Renal pelvis (tissue), 12 donors: ENCODE results near the gene ABHD8. TPM values are rescaled to one million over a fixed set of nuclear protein-coding genes. Genes with fewer than 3 reads are reported as not detected.
A peak's percentile ranks its signal among the peaks of the same experiment; 100 is the strongest.

Experiments
- DNase-seq: peaks from one replicate; pipeline ENCODE4 v3.0.0-alpha.2; 2013
- long read RNA-seq, 16 experiments: transcript quantifications; one replicate each; lab custom pipeline, GENCODE V29; 2026
- polyA plus RNA-seq, 3 donors: library from polyadenylated mRNA; unstranded; fragments of 120-200 nt; gene quantifications; one replicate each; pipeline ENCODE4 v1.2.1, GENCODE V29; 2013; ENCODE audit not compliant: insufficient read length in 3 of 3

Gene ABHD8, protein sequence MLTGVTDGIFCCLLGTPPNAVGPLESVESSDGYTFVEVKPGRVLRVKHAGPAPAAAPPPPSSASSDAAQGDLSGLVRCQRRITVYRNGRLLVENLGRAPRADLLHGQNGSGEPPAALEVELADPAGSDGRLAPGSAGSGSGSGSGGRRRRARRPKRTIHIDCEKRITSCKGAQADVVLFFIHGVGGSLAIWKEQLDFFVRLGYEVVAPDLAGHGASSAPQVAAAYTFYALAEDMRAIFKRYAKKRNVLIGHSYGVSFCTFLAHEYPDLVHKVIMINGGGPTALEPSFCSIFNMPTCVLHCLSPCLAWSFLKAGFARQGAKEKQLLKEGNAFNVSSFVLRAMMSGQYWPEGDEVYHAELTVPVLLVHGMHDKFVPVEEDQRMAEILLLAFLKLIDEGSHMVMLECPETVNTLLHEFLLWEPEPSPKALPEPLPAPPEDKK
- polyA plus RNA-seq, result 10 to 100 TPM in 2 of 3 donors, 1 to 10 TPM in 1; 9.7 to 13.5 (median 12.3) TPM
- long read RNA-seq, donor 1, partial matches to known transcripts, result 174 of 186 reads
- long read RNA-seq, donor 1, other reads (novel, unspliced or antisense), result 8 of 186 reads
- long read RNA-seq, donor 2, transcript ABHD8-201 (5 exons, 2,090 nt), result major isoform, 9 of 161 reads
- long read RNA-seq, donor 2, partial matches to known transcripts, result 147 of 161 reads
- long read RNA-seq, donor 2, other reads (novel, unspliced or antisense), result 5 of 161 reads
- long read RNA-seq, donor 3, transcript ABHD8-201 (5 exons, 2,090 nt), result major isoform, 6 of 106 reads
- long read RNA-seq, donor 3, partial matches to known transcripts, result 100 of 106 reads
- long read RNA-seq, donor 3, other reads (novel, unspliced or antisense), result 0 of 106 reads
- long read RNA-seq, donor 4, transcript ABHD8-201 (5 exons, 2,090 nt), result major isoform, 6 of 66 reads
- long read RNA-seq, donor 4, partial matches to known transcripts, result 6 of 66 reads
- long read RNA-seq, donor 4, other reads (novel, unspliced or antisense), result 54 of 66 reads
- long read RNA-seq, donor 5, transcript ABHD8-201 (5 exons, 2,090 nt), result major isoform, 7 of 71 reads
- long read RNA-seq, donor 5, partial matches to known transcripts, result 0 of 71 reads
- long read RNA-seq, donor 5, other reads (novel, unspliced or antisense), result 64 of 71 reads
- long read RNA-seq, donor 6, partial matches to known transcripts, result 177 of 188 reads
- long read RNA-seq, donor 6, other reads (novel, unspliced or antisense), result 8 of 188 reads
- long read RNA-seq, donor 7, transcript ABHD8-201 (5 exons, 2,090 nt), result major isoform, 7 of 98 reads
- long read RNA-seq, donor 7, partial matches to known transcripts, result 91 of 98 reads
- long read RNA-seq, donor 7, other reads (novel, unspliced or antisense), result 0 of 98 reads
- long read RNA-seq, donor 8, partial matches to known transcripts, result 0 of 32 reads
- long read RNA-seq, donor 8, other reads (novel, unspliced or antisense), result 28 of 32 reads
- long read RNA-seq, donor 9, transcript ABHD8-201 (5 exons, 2,090 nt), result major isoform, 10 of 298 reads
- long read RNA-seq, donor 9, partial matches to known transcripts, result 288 of 298 reads
- long read RNA-seq, donor 9, other reads (novel, unspliced or antisense), result 0 of 298 reads
- long read RNA-seq, donor 10, partial matches to known transcripts, result 0 of 4 reads
- long read RNA-seq, donor 10, other reads (novel, unspliced or antisense), result 0 of 4 reads
- long read RNA-seq, donor 11, transcript ABHD8-201 (5 exons, 2,090 nt), result major isoform, 7 of 7 reads
- long read RNA-seq, donor 11, partial matches to known transcripts, result 0 of 7 reads
- long read RNA-seq, donor 11, other reads (novel, unspliced or antisense), result 0 of 7 reads
- long read RNA-seq, donor 12, transcript ABHD8-201 (5 exons, 2,090 nt), result major isoform, 8 of 130 reads
- long read RNA-seq, donor 12, partial matches to known transcripts, result 114 of 130 reads
- long read RNA-seq, donor 12, other reads (novel, unspliced or antisense), result 8 of 130 reads
- long read RNA-seq, donor 13, partial matches to known transcripts, result 265 of 268 reads
- long read RNA-seq, donor 13, other reads (novel, unspliced or antisense), result 0 of 268 reads
- long read RNA-seq, donor 14, result 0 reads
- long read RNA-seq, donor 15, result 0 reads
- long read RNA-seq, donor 16, transcript ABHD8-201 (5 exons, 2,090 nt), result major isoform, 9 of 235 reads
- long read RNA-seq, donor 16, partial matches to known transcripts, result 221 of 235 reads
- long read RNA-seq, donor 16, other reads (novel, unspliced or antisense), result 5 of 235 reads

DNA sequence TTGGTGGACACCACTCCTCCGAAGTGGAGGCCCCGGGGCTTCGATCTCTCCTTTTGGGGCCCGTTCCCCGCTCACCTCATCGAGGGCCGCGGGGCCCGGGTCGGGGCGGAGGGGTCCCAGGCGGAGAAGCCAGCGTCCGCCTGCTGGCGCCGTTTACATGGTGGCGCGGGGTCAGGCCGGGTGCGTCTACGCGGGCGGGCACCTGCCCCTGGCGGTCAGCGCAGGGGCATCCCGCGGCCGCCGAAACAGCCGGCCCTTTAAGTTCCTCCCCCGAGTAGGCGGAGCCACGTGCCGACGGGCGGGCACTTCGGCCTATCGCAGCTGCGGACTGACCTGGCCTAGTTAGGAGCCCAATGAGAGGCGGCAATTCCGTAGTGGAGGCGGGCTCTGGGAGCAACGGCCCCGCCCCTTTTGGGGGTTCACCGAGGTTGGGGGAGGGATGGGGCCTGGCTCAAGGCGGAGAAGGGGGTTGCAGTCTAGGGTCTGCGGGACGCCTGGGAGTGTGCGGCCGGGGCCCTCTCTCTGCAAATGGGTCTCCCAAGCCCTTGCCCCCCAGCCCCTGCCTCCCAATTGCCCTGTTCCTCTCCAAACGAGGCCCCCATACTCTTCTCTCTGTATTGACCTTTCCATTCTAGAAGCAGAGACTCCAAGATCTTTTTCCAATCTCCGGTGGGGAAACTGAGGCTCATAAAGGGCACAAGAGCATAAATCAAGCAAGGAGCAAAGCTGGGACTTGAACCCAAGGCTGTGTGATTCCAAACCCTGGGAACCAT lies at the start of gene ABHD8:
TSS of gene ABHD8 (minus strand) at position 259 of the 773 bp plus-strand sequence. CDS start 1,809 bp downstream, outside the sequence.
- peak; percentile 95 for DNase-seq

DNA sequence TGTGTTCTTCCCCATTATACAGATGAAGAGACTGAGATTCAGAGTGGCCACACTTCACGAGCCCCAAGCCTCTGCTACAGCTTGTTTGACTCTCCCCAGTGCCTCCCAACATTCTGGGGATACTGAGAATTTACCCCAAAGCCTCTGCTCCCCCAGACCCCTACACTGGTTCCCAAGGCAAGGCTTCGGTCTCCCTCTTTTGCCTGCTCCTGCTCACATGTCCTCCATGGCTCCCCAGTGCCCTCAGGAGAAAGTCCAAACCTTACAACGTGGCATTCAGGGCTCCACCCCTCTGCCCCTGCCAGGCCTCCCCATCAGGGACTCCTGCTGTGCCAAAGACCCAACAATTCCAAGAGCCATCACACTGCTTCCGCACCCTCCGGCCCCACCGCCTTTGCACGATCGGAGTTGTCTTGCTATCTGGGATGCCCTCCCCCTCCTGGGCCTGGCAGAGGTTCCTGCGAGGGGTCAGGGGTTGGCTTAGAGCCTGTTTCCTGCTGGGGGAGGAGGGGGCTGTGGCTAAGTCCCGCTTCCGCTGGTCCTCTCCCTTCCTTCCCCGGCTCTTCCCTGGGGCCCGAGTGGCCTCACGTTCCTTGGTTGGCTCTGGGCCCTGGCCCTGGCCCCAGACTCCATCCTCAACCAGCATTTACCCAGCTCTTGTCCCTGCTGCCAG lies 49.5 kb upstream of the ABHD8 start:
- no peak for DNase-seq

GRCh38 chr19:17351815-17352435 lies 48.7 kb upstream of the ABHD8 start:
- DNase-seq, result no peak

- DNase-seq, result peak; percentile 71
Observed at GRCh38 chr19:17348700-17349099, 45.5 kb upstream of the ABHD8 start.

DNA sequence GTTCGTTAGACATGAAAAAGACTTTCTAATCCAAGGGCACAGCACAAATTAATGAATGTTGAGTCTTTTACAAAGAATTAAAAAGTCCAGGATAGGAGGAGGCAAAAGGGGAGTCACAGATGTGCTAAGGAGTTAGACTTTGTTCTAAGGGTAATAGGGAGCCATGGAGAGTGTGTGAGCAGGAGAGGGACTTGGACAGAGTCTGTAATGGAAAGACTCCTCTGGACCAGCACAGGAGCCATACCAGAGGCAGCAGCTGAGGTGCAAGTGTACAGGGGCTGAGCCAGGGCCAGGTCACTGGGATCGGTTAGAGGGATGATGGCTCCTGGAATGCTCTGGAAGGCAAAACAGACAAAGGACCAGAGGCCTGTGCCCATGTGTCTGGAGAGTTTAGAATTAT lies 44.7 kb upstream of the ABHD8 start:
- no peak for DNase-seq

GRCh38 chr19:17347361-17347760 lies 44.1 kb upstream of the ABHD8 start:
- no peak for DNase-seq

GRCh38 chr19:17346109-17346671 lies 43.0 kb upstream of the ABHD8 start:
- DNase-seq, result no peak

DNA sequence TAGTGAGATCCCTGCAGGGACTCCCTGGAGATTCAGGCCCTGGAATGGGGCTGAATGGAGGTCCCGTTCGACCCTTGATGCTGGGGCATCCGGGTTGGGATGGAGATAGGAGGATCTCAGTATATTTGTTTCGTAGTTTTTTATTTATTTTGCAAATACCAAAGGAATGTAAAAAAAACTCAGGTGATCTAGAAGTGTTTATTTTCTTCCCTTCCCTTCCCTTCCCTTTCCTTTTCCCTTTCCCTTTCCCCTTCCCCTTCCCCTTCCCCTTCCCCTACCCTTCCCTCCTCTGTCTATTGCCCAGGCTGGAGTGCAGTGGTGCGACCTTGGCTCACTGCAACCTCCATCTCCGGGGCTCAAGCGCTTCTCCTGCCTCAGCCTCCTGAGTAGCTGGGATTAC lies 38.6 kb upstream of the ABHD8 start:
- DNase-seq, result no peak

- DNase-seq, result no peak
Observed at GRCh38 chr19:17341386-17341785, 38.2 kb upstream of the ABHD8 start.

DNA sequence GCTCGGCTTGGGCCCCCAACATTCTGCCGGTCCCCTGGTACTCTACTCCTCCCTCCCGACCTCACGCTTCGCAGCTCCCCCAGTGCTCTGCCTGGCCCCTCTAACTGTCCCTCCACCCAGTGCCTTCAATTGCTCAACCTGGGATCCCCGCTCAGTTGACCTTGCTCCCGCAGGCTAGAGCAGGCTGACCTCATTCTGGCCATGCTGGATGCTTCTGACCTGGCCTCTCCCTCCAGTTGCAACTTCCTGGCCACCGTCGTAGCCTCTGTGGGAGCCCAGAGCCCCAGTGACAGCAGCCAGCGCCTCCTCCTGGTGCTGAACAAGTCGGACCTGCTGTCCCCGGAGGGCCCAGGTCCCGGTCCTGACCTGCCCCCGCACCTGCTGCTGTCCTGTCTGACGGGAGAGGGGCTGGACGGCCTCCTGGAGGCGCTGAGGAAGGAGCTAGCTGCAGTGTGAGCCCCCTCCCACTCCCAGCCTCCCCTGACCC lies 37.7 kb upstream of the ABHD8 start:
- no peak for DNase-seq

GRCh38 chr19:17340302-17340870 lies 37.2 kb upstream of the ABHD8 start:
- no peak for DNase-seq

DNA sequence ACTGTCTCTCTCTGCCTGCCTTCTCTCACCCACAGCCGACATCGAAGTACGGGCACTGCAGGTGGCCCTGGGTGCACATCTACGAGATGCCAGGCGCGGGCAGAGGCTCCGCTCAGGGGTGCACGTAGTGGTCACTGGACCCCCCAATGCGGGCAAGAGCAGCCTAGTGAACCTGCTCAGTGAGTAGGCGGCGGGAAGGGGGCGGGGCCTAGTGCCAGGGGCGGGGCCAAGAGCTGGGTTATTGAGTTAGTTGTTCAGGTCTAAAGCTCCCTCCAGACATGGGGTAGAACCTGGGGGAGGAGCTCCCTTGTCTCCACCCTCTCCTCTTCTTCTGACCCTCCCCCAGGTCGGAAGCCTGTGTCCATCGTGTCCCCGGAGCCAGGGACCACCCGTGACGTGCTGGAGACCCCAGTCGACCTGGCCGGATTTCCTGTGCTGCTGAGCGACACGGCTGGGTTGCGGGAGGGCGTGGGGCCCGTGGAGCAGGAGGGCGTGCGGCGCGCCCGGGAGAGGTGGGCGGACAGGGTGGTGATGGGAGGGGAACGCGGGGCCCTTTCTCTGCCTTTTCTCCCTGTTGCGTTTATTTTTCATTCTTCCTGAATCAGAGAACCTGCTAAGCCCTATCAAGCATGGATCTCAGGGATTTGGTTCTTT lies 36.0 kb upstream of the ABHD8 start:
- no peak for DNase-seq

DNA sequence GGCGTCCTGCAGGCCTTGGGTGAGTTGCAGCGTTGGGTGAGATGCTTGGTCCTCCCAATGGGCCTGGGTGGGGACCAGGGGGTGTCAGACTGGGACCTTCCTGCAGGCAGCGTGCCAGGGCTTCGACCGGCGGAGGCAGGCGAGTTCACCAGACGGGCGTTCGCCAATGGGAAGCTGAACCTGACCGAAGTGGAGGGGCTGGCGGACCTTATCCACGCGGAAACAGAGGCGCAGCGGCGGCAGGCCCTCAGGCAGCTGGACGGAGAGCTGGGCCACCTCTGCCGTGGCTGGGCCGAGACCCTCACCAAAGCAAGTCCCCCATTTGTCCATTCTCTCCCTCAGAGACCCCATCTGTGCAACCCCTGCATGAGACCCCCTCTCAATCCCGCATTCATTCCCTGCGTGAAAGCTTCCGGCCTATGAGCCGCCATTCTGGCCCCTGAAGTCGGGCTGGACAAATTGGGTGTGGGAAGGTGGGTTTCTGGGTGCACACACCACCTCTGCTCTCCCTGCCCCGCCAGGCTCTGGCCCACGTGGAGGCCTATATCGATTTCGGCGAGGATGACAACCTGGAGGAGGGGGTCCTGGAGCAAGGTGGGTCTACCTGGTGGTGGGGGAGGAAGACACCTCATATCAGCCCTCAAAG lies 35.3 kb upstream of the ABHD8 start:
- no peak for DNase-seq

- no peak for DNase-seq
Observed at GRCh38 chr19:17337675-17338432, 34.6 kb upstream of the ABHD8 start.
